Breast epithelium (tissue), 4 donors: ENCODE results near the gene CEP128. TPM values are rescaled to one million over a fixed set of nuclear protein-coding genes. Genes with fewer than 3 reads are reported as not detected.

Source experiments
- DNase-seq, 2 donors: peaks; one replicate each; pipeline ENCODE4 v3.0.0-alpha.2; 2019; ENCODE audit warnings: low spot score in 2 of 2
- H3K27ac ChIP-seq, 2 donors: fragments of 200-600 bp; sonication (generic) in 1 of 2; one replicate each; pipeline ENCODE4 v1.5.1; 2016 to 2019; ENCODE audit warnings: mild to moderate bottlenecking in 1 of 2
- H3K27me3 ChIP-seq, 2 donors: fragments of 200-600 bp; sonication (generic) in 1 of 2; one replicate each; pipeline versions ENCODE4 v1.5.1 to v1.6.0; 2017 to 2019; ENCODE audit warnings: control low read depth in 1 of 2, mild to moderate bottlenecking in 1 of 2
- H3K36me3 ChIP-seq: fragments of 200-600 bp; one replicate; pipeline ENCODE4 v1.5.1; 2019
- H3K4me1 ChIP-seq, 2 donors: fragments of 200-600 bp; sonication (generic); one replicate each; pipeline ENCODE4 v1.5.1; 2016 to 2019; ENCODE audit warnings: control low read depth in 1 of 2
- H3K4me3 ChIP-seq, 3 donors: fragments of 200-600 bp; sonication (generic); 1 replicate in 2 of 3; 2 replicates in 1 of 3; pipeline ENCODE4 v1.5.1; 2016 to 2019; ENCODE audit warnings: mild to moderate bottlenecking in 3 of 3, moderate library complexity in 2 of 3
- H3K9me3 ChIP-seq, 2 donors: fragments of 200-600 bp; sonication (generic) in 1 of 2; one replicate each; pipeline ENCODE4 v1.5.1; 2016 to 2019; ENCODE audit warnings: control low read depth in 1 of 2
- CTCF ChIP-seq, 3 donors: fragments of 450-650 bp; IDR thresholded peaks; one replicate each; pipeline ENCODE4 v1.5.1; 2016 to 2017; ENCODE audit warnings: antibody characterized with exemption in 3 of 3, mild to moderate bottlenecking in 3 of 3, moderate library complexity in 3 of 3
- POLR2A ChIP-seq: fragments of 450-650 bp; IDR thresholded peaks from one replicate; pipeline ENCODE4 v1.6.1; 2016; ENCODE audit warnings: antibody characterized with exemption, mild to moderate bottlenecking, moderate library complexity
- POLR2AphosphoS5 ChIP-seq, 3 donors: sonication (generic); formaldehyde crosslinking; IDR thresholded peaks; one replicate each; pipeline ENCODE4 v1.6.1; 2017; ENCODE audit warnings: antibody characterized with exemption in 3 of 3
- intact Hi-C: fragments of 100-400 bp; cut with DNase I; formaldehyde crosslinking; loops from one replicate; pipeline ENCODE4 v1.15.1; 2023; ENCODE audit warnings: low total_unique reads
- total RNA-seq, 3 donors: library from RNA; depleted of rRNA; stranded (reverse); fragments of >200 nt; gene quantifications; one replicate each; pipeline ENCODE4 v1.1.0, GENCODE V29; 2016

CEP128 gene
- total RNA-seq, 3 donors from 2014 or later, result 10.2 to 16.1 (median 11.0) TPM

- Histone ChIP-seq H3K27me3 (no peaks in the 10 kb centered on the region), H3K27ac (no peak overlapping the region), H3K36me3 (no peaks in the 10 kb centered on the region), H3K4me3 (no peak overlapping the region), H3K9me3 (peaks cover 0 to 5% of the 10 kb centered on the region in 2 donors), H3K4me1 (no peaks in the 10 kb centered on the region)
- TF ChIP-seq POLR2AphosphoS5 (IDR thresholded peaks at IDR 0.05) (no peak), POLR2A (no peak), CTCF (IDR thresholded peaks at IDR 0.05) (no peak)
- DNase-seq, result no peak
- intact Hi-C loops, result no loop called here
Measured at GRCh38 chr14:80669426-80669825, 272.1 kb downstream of the CEP128 start.

- no peaks in the 10 kb centered on the region for H3K36me3 ChIP-seq
- H3K4me1 ChIP-seq, result no peaks in the 10 kb centered on the region
- TF ChIP-seq POLR2A, result no peak
- no peak for TF ChIP-seq POLR2AphosphoS5 (IDR thresholded peaks at IDR 0.05)
- TF ChIP-seq CTCF (IDR thresholded peaks at IDR 0.05), result no peak
- H3K27ac ChIP-seq, result no peak overlapping the region
- H3K27me3 ChIP-seq, result no peaks in the 10 kb centered on the region
- no peak overlapping the region for H3K4me3 ChIP-seq
- H3K9me3 ChIP-seq, result peaks cover 0 to 5% of the 10 kb centered on the region in 2 donors
- intact Hi-C loops, result no loop called here
- DNase-seq, result no peak
Measured at GRCh38 chr14:80664576-80664975, 277.0 kb downstream of the CEP128 start.

GRCh38 chr14:80663541-80663940, 278.0 kb downstream of the CEP128 start:
- TF ChIP-seq CTCF (IDR thresholded peaks at IDR 0.05) (no peak), POLR2AphosphoS5 (IDR thresholded peaks at IDR 0.05) (no peak), POLR2A (no peak)
- no peak overlapping the region for H3K27ac ChIP-seq
- no peak for DNase-seq
- intact Hi-C loops, result no loop called here
- H3K36me3 ChIP-seq, result no peaks in the 10 kb centered on the region
- H3K27me3 ChIP-seq, result no peaks in the 10 kb centered on the region
- no peaks in the 10 kb centered on the region for H3K4me1 ChIP-seq
- peaks cover 0 to 1% of the 10 kb centered on the region in 2 donors for H3K9me3 ChIP-seq
- no peak overlapping the region for H3K4me3 ChIP-seq

GRCh38 chr14:80659783-80660182, 281.8 kb downstream of the CEP128 start:
- Histone ChIP-seq H3K27ac (no peak overlapping the region), H3K9me3 (no peaks in the 10 kb centered on the region), H3K27me3 (no peaks in the 10 kb centered on the region), H3K4me3 (no peak overlapping the region), H3K4me1 (no peaks in the 10 kb centered on the region), H3K36me3 (no peaks in the 10 kb centered on the region)
- no peak for DNase-seq
- intact Hi-C loops, result no loop called here
- TF ChIP-seq CTCF (IDR thresholded peaks at IDR 0.05) (no peak), POLR2AphosphoS5 (IDR thresholded peaks at IDR 0.05) (no peak), POLR2A (no peak)

- intact Hi-C loops, result no loop called here
Measured at GRCh38 chr14:80658733-80659132, 282.8 kb downstream of the CEP128 start.

More at GRCh38 chr14:80658733-80659132, 282.8 kb downstream of the CEP128 start:
- TF ChIP-seq POLR2AphosphoS5 (IDR thresholded peaks at IDR 0.05), result no peak
- no peak for TF ChIP-seq CTCF (IDR thresholded peaks at IDR 0.05)
- TF ChIP-seq POLR2A, result no peak
- H3K36me3 ChIP-seq, result no peaks in the 10 kb centered on the region
- DNase-seq, result no peak
- no peaks in the 10 kb centered on the region for H3K4me1 ChIP-seq
- no peak overlapping the region for H3K27ac ChIP-seq
- H3K4me3 ChIP-seq, result no peak overlapping the region
- no peaks in the 10 kb centered on the region for H3K9me3 ChIP-seq
- no peaks in the 10 kb centered on the region for H3K27me3 ChIP-seq
